A375 (cell line): ENCODE results near the gene FBRSL1. TPM values are rescaled to one million over a fixed set of nuclear protein-coding genes. Genes with fewer than 3 reads are reported as not detected.

Source experiments
- total RNA-seq: library from RNA; depleted of rRNA; stranded (reverse); fragments of >200 nt; shearing (Covaris generic); gene quantifications from 2 replicates; pipeline ENCODE4 v1.2.3, GENCODE V29; 2014; rRNA removed

The FBRSL1 gene
- 11.3 and 17.9 TPM in 2 replicates for total RNA-seq

DNA sequence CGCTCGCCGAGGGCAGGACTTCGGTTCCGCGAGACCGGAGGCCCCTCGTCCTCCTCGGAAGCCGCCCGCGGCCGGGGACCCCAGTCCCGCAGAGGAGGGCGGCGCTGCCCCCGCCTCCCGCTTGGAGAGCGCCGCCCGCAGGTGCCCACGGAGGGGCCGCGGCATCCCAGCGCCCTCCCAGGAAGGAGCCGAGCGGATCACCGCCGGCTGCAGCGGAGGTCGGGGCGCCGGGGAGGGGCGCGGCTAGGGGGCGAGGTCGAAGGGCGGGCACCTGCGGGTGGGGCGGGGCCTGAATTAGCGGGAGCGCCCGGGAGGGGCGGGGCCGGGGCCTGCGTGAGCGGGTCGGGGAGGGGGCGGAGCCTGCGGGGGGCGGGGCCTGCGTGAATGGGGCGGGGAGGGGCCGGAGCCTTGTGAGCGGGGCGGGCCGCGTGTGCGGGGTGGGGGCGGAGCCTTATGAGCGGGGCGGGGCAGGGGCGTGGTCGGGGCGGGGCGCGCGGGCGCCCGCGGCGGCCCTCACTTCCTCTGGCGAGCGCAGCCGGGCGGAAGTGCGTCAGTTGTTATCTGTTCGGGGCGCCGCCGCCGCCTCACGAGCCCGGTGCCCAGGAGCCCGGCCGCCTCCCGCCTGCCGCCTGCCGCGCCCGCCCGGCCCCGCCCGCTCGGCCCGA, at the start of gene FBRSL1:
Gene FBRSL1, plus strand, starts transcription at position 550 of the 665 bp plus-strand sequence.

Other genes with a start within 250 kb of the FBRSL1 start
- not detected in 2 replicates for gene GALNT9, start 160.6 kb upstream of the FBRSL1 start, total RNA-seq
- gene LRCOL1, start 120.4 kb downstream of the FBRSL1 start, total RNA-seq, result 0.19 TPM in 1 of 2 replicates, not detected in the other
- not detected in 2 replicates for gene P2RX2, start 128.6 kb downstream of the FBRSL1 start, total RNA-seq
- 84.5 and 95.1 TPM in 2 replicates for gene POLE, start 197.2 kb downstream of the FBRSL1 start, total RNA-seq
- 39.6 and 55.4 TPM in 2 replicates for gene PXMP2, start 197.4 kb downstream of the FBRSL1 start, total RNA-seq
- gene PGAM5, start 220.7 kb downstream of the FBRSL1 start, total RNA-seq, result 81.7 and 104 TPM in 2 replicates